Measurements from ENCODE around the gene TNKS1BP1. TPM values are rescaled to one million over a fixed set of nuclear protein-coding genes. Genes with fewer than 3 reads are reported as not detected.

Gene TNKS1BP1, protein sequence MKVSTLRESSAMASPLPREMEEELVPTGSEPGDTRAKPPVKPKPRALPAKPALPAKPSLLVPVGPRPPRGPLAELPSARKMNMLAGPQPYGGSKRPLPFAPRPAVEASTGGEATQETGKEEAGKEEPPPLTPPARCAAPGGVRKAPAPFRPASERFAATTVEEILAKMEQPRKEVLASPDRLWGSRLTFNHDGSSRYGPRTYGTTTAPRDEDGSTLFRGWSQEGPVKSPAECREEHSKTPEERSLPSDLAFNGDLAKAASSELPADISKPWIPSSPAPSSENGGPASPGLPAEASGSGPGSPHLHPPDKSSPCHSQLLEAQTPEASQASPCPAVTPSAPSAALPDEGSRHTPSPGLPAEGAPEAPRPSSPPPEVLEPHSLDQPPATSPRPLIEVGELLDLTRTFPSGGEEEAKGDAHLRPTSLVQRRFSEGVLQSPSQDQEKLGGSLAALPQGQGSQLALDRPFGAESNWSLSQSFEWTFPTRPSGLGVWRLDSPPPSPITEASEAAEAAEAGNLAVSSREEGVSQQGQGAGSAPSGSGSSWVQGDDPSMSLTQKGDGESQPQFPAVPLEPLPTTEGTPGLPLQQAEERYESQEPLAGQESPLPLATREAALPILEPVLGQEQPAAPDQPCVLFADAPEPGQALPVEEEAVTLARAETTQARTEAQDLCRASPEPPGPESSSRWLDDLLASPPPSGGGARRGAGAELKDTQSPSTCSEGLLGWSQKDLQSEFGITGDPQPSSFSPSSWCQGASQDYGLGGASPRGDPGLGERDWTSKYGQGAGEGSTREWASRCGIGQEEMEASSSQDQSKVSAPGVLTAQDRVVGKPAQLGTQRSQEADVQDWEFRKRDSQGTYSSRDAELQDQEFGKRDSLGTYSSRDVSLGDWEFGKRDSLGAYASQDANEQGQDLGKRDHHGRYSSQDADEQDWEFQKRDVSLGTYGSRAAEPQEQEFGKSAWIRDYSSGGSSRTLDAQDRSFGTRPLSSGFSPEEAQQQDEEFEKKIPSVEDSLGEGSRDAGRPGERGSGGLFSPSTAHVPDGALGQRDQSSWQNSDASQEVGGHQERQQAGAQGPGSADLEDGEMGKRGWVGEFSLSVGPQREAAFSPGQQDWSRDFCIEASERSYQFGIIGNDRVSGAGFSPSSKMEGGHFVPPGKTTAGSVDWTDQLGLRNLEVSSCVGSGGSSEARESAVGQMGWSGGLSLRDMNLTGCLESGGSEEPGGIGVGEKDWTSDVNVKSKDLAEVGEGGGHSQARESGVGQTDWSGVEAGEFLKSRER (N-terminal part only)
- total RNA-seq, result 89.3 and 101 TPM in 2 replicates

DNA sequence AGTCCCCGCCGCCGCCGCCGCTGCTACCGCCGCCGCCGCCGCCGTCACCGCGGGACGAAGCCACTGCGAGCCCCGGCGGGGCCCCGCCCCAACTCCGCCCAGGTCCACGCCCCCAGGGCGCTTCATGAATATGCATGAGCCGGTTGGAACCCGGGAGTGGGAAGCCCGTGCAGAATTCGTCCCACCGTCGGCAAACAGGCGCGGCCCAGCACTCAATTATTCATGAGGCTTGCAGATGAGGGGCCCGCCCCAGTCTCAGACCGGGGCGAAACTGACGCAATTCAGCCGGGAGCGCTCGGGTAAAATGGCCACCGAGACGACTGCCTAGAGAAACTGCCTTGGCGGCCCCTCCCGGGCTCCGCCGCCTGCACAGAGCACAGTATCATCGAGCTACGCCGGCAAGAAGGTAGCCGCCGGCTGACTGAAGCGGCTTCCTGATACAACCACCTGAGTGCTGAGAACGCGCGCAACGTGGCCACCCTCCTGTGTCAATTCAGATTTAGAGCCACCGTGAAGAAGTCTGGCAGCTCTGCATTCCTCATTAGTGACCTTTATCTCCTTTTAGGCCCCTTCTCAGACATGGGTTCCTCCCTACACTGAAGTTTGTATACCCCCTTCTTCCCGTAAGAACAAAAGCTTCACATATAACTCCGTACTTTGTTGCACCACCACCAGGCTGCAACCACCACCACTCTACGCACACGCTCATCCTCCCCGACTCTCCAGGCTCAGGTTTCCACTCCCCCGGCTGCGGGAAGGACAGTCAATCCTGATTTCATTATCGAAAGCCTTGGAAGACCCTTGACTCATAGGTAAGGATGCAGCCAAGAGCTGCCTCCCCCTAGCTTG is at the start of gene TNKS1BP1:
TSS of gene TNKS1BP1 (minus strand) at position 67 of the 849 bp plus-strand sequence. CDS start 3,067 bp downstream, outside the sequence.

DNA sequence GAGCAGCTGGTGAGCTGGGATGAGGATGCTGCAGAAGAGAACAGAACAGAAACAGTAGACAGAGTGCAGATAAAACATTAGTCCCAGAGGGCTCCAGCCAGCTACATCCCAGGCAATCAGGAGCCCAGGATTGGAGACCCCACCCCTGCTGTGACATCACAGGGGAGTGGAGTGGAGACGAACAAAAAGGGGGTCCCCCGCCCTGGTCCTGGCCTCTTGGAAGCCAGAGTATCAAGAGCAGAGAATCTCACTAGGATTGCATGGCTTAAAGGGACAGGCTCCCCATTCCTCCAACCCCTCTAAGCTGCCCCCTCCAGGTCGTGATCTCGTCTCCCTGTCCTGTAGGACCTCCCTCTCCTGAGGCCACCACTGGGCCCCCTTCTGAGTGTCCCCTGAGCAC is 13.4 kb upstream of the TNKS1BP1 start, which contains the start of gene P2RX3:
TSS of gene P2RX3 (plus strand) at position 211 of the 400 bp plus-strand sequence. CDS start 199 bp downstream, outside the sequence.

DNA sequence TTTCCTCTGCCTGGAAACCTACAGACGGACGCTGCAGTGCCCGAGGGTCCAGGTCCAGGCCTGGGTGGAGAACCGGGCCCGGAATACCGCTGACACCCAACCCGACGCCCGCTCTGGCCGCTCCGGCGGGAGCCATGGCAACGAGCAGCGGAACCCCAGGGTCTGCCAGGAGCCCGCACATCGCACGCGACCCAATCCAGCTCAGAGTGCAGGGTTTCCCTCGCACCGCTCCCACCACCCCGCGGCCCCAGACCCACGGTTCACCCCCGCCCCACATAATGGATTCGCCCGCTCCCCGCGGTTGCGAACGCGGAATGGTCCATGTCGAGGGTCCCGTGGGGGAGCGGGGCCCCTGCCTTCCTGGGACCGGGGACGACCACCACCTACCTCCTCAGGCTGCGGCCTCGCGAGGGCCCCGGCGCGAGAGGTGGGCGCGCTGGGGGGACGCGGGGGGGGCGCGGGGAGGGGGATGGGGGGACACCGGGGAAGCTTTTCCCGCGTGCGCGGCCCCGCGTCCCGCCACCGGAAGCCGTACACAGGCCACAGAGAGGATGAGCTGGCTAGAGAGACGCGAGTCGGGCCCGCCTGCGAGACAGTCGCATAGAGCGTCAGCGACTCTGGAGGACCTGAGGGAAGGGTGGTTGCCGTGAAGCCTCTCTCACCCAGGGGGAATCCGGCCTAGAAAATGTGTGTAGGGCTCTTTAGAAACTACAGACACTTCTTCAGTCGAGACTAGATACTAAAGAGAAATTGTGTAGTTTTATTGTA is 10.8 kb upstream of the TNKS1BP1 start, which contains the start of gene SSRP1:
TSS of gene SSRP1 (minus strand) at position 550 of the 768 bp plus-strand sequence. CDS start 771 bp downstream, outside the sequence.

Other genes with a start within 250 kb of the TNKS1BP1 start
- gene LRRC55, start 143.0 kb downstream of the TNKS1BP1 start, total RNA-seq, result not detected in 2 replicates
- 0.24 and 0.65 TPM in 2 replicates for gene APLNR, start 87.7 kb downstream of the TNKS1BP1 start, total RNA-seq
- 91.8 and 119 TPM in 2 replicates for gene SSRP1, start 10.9 kb upstream of the TNKS1BP1 start, total RNA-seq
- not detected in 2 replicates for gene P2RX3, start 13.4 kb upstream of the TNKS1BP1 start, total RNA-seq
- not detected in 2 replicates for gene PRG3, start 56.2 kb upstream of the TNKS1BP1 start, total RNA-seq
- not detected in 2 replicates for gene PRG2, start 65.7 kb upstream of the TNKS1BP1 start, total RNA-seq
- gene SLC43A3, start 102.2 kb upstream of the TNKS1BP1 start, total RNA-seq, result 54.6 and 115 TPM in 2 replicates
- 0.91 and 4.5 TPM in 2 replicates for gene RTN4RL2, start 135.6 kb upstream of the TNKS1BP1 start, total RNA-seq
- gene SLC43A1, start 190.8 kb upstream of the TNKS1BP1 start, total RNA-seq, result 17.3 and 21.9 TPM in 2 replicates
- gene TIMM10, start 205.8 kb upstream of the TNKS1BP1 start, total RNA-seq, result 14.7 and 44.3 TPM in 2 replicates
- not detected in 2 replicates for gene SMTNL1, start 212.6 kb upstream of the TNKS1BP1 start, total RNA-seq
- 41.2 and 79.9 TPM in 2 replicates for gene UBE2L6, start 242.7 kb upstream of the TNKS1BP1 start, total RNA-seq